Endothelial cell (in vitro differentiated cells): ENCODE measurements around the gene LAT. TPM values are rescaled to one million over a fixed set of nuclear protein-coding genes. Genes with fewer than 3 reads are reported as not detected.
"Not testable (repeated sequence)": the region's sequence is repeated elsewhere in the genome, so short reads cannot be mapped to it uniquely, and the experiment has no call there.

Source experiments
- DNase-seq: peaks from one replicate; pipeline ENCODE4 v3.0.0; 2021; ENCODE audit warnings: low spot score
- H3K27ac Mint-ChIP-seq: one replicate; pipeline ENCODE4 v1.8.0; 2021; ENCODE audit warnings: mixed read lengths, inconsistent platforms; ENCODE audit not compliant: unreplicated experiment
- H3K27me3 Mint-ChIP-seq: one replicate; pipeline ENCODE4 v1.8.0; 2021; ENCODE audit warnings: mild to moderate bottlenecking, moderate library complexity, mixed read lengths, inconsistent platforms; ENCODE audit not compliant: unreplicated experiment
- H3K36me3 Mint-ChIP-seq: one replicate; pipeline ENCODE4 v1.8.0; 2021; ENCODE audit warnings: mild to moderate bottlenecking, low read depth, mixed read lengths, inconsistent platforms; ENCODE audit not compliant: unreplicated experiment
- H3K4me1 Mint-ChIP-seq: one replicate; pipeline ENCODE4 v1.8.0; 2021; ENCODE audit warnings: mild to moderate bottlenecking, mixed read lengths, inconsistent platforms; ENCODE audit not compliant: unreplicated experiment
- H3K4me3 Mint-ChIP-seq: one replicate; pipeline ENCODE4 v1.8.0; 2021; ENCODE audit warnings: mild to moderate bottlenecking, mixed read lengths, inconsistent platforms; ENCODE audit not compliant: unreplicated experiment
- H3K9me3 Mint-ChIP-seq: one replicate; pipeline ENCODE4 v1.8.0; 2021; ENCODE audit warnings: mixed read lengths, inconsistent platforms; ENCODE audit not compliant: unreplicated experiment
- total RNA-seq: library from RNA; stranded (reverse); fragmentation: NEBNext Ultra II Directional; extraction: Animal tissue kit (Norgen Biotek cat#: 25700); gene quantifications from one replicate; pipeline ENCODE4 v1.2.1, GENCODE V29; 2021; ENCODE audit not compliant: unreplicated experiment
- TF ChIP-seq, protein P1 (sequence below): fragments of 200-600 bp; sonication (generic); IDR thresholded peaks from one replicate; pipeline ENCODE4 v1.5.0; 2021; ENCODE audit warnings: antibody characterized with exemption; ENCODE audit not compliant: unreplicated experiment

Gene LAT
- total RNA-seq, 1 donor from 2014 or later, result 5.4 TPM

DNA sequence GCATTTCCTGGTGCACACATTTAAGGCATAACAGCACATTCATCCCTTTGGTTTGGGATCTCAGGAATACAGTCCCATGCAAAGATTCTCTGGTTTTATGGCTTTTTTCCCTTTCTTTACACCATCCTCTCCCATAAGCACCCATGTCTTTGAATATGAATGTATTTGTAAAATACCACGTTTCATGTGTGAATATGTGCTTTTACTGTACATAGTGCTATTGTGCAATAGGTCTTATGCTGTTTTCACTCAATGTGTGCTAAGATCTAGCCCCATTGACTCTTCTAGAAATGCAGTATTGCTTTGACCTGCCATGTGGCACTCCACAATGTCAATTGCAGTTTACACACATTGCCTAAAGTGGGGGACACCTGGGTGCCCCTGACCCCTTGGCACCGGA, 20.4 kb upstream of the LAT start:
- DNase-seq, result no peak
- H3K4me3 Mint-ChIP-seq, result no peak overlapping the region
- TF ChIP-seq, protein P1, sequence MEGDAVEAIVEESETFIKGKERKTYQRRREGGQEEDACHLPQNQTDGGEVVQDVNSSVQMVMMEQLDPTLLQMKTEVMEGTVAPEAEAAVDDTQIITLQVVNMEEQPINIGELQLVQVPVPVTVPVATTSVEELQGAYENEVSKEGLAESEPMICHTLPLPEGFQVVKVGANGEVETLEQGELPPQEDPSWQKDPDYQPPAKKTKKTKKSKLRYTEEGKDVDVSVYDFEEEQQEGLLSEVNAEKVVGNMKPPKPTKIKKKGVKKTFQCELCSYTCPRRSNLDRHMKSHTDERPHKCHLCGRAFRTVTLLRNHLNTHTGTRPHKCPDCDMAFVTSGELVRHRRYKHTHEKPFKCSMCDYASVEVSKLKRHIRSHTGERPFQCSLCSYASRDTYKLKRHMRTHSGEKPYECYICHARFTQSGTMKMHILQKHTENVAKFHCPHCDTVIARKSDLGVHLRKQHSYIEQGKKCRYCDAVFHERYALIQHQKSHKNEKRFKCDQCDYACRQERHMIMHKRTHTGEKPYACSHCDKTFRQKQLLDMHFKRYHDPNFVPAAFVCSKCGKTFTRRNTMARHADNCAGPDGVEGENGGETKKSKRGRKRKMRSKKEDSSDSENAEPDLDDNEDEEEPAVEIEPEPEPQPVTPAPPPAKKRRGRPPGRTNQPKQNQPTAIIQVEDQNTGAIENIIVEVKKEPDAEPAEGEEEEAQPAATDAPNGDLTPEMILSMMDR, result no peak
- peaks cover 6% of the 10 kb centered on the region for H3K27me3 Mint-ChIP-seq
- H3K27ac Mint-ChIP-seq, result no peak overlapping the region
- no peaks in the 10 kb centered on the region for H3K9me3 Mint-ChIP-seq
- peaks cover 34% of the 10 kb centered on the region for H3K36me3 Mint-ChIP-seq
- no peaks in the 10 kb centered on the region for H3K4me1 Mint-ChIP-seq

DNA sequence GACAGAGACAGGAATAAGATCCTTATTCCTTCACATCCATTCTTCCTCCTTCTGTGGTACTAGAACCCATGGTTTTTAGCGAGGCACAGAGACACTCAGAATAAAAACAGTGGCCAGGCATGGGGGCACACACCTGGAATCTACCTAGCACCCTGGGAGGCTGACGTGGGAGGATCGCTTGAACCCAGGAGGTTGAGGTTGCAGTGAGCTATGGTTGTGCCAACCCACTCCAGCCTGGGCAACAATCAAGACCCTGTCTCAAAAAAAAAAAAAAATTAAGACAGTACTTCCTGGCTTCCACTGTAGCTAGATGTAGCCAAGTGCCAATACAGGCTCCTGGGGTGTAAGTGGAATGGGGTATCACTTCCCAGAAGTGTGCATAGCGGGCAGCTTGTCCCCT, 17.7 kb upstream of the LAT start:
- H3K4me1 Mint-ChIP-seq, result no peaks in the 10 kb centered on the region
- DNase-seq, result no peak
- TF ChIP-seq, protein P1, result no peak
- no peaks in the 10 kb centered on the region for H3K9me3 Mint-ChIP-seq
- H3K27ac Mint-ChIP-seq, result no peak overlapping the region
- peaks cover 22% of the 10 kb centered on the region for H3K36me3 Mint-ChIP-seq
- H3K4me3 Mint-ChIP-seq, result no peak overlapping the region
- peaks cover 6% of the 10 kb centered on the region for H3K27me3 Mint-ChIP-seq

DNA sequence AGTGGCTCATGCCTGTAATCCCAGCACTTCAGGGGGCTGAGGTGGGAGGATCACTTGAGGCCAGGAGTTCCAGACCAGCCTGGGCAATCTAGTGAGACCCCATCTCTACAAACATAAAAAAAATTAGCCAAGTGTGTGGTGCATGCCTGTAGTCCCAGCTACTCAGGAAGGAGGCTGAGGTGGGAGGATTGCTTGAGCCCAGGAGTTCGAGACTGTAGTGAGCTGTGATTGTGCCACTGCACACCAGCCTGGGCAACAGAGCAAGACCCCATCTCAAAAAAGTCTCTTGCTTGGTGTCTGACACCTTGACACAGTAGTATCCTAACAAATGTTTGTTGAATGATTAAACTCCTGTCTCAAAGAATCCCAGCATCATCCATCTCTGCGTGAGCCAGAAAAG, 15.2 kb upstream of the LAT start:
- not testable (repeated sequence) for H3K4me1 Mint-ChIP-seq, H3K36me3 Mint-ChIP-seq, H3K27me3 Mint-ChIP-seq, DNase-seq, H3K4me3 Mint-ChIP-seq, H3K9me3 Mint-ChIP-seq, H3K27ac Mint-ChIP-seq

DNA sequence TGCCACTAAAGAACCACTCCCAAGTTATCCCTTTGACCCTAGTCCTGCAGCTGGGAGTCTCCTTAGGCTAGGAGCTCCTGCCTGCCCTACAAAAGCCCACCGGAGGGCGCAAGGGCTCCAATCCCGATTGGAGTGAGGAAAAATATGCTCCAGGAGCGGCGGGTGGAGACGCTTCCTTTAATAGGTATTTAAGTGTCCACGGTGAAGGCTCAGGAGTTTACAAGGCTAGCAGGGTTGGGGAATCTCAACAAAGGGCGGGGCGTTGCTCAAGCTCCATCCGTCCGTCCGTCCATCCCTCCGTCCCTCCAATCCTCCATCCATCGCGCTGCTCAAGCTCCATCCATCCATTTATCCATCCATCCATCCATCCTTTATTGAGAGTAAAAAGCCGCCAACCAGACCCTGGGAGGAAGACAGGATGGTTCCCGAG, 10.8 kb upstream of the LAT start:
- Mint-ChIP-seq H3K36me3 (peaks cover 11% of the 10 kb centered on the region), H3K4me3 (peak overlapping the region; percentile 94), H3K27me3 (peaks cover 6% of the 10 kb centered on the region), H3K27ac (peak overlapping the region; percentile 93), H3K9me3 (no peaks in the 10 kb centered on the region), H3K4me1 (peaks cover 8% of the 10 kb centered on the region)
- peak; percentile 76 for DNase-seq
- TF ChIP-seq, protein P1, result peak; percentile 10

DNA sequence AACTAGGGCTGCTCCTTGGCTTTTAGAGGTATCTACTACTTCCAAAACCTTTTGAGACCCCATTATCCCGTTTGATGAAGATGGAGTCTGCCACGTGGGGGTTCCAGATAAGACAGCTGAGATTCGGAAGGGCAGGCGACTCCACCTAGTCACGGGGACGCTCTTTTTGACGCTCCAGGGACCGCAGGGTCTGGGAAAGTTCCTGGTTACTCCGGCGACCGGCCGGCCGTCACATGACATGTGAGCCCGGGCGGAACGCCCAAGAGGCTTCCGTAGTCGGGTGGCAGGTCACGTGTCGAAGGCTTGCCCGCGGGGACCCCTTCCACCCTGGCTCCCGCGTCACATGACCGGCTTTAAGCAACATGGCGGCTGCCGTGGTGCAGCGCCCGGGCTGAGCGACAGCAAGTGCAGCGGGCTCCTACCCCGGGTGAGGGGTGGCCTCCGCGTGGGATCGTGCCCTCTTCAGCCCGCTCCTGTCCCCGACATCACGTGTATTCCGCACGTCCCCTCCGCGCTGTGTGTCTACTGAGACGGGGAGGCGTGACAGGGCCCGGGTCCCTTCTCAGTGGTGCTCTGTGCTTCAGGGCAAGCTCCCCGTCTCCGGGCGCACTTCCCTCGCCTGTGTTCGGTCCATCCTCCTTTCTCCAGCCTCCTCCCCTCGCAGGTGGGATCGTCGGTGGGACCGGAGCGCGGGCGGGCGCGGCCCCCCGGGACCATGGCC, 10.3 kb upstream of the LAT start, which contains the start of gene SPNS1:
Gene SPNS1, plus strand, starts transcription at position 342 of the 721 bp plus-strand sequence. Its CDS starts 374 bp downstream, at position 716.
- Mint-ChIP-seq H3K4me1 (peaks cover 8% of the 10 kb centered on the region), H3K27ac (peak within 1 kb of the TSS; percentile 93), H3K27me3 (peaks cover 6% of the 10 kb centered on the region), H3K36me3 (peaks cover 11% of the 10 kb centered on the region), H3K9me3 (no peaks in the 10 kb centered on the region), H3K4me3 (peak within 1 kb of the TSS; percentile 95)
- peak; percentile 94 for DNase-seq
- TF ChIP-seq, protein P1, result no peak
